Sigmoid colon (tissue), 4 donors: ENCODE measurements around the gene OTX1.

Experiments used
- EP300 ChIP-seq, 4 donors: sonication (generic); formaldehyde crosslinking; IDR thresholded peaks; one replicate each; pipeline ENCODE4 v1.6.1; 2017; ENCODE audit warnings: antibody characterized with exemption in 4 of 4
- POLR2A ChIP-seq, 2 donors: fragments of 450-650 bp; IDR thresholded peaks; one replicate each; pipeline ENCODE4 v1.6.1; 2016; ENCODE audit warnings: antibody characterized with exemption in 2 of 2, mild to moderate bottlenecking in 2 of 2, moderate library complexity in 2 of 2
- POLR2AphosphoS5 ChIP-seq, 4 donors: sonication (generic); formaldehyde crosslinking; IDR thresholded peaks; one replicate each; pipeline ENCODE4 v1.6.1; 2017; ENCODE audit warnings: antibody characterized with exemption in 4 of 4
- TF ChIP-seq, protein P1 (sequence below), 4 experiments: fragments of 450-650 bp in 3 of 4; fragments of 200-600 bp in 1 of 4; IDR thresholded peaks; one replicate each; pipeline ENCODE4 v1.5.1; 2016 to 2019; ENCODE audit warnings: antibody characterized with exemption in 4 of 4, mild to moderate bottlenecking in 3 of 4, moderate library complexity in 2 of 4

DNA sequence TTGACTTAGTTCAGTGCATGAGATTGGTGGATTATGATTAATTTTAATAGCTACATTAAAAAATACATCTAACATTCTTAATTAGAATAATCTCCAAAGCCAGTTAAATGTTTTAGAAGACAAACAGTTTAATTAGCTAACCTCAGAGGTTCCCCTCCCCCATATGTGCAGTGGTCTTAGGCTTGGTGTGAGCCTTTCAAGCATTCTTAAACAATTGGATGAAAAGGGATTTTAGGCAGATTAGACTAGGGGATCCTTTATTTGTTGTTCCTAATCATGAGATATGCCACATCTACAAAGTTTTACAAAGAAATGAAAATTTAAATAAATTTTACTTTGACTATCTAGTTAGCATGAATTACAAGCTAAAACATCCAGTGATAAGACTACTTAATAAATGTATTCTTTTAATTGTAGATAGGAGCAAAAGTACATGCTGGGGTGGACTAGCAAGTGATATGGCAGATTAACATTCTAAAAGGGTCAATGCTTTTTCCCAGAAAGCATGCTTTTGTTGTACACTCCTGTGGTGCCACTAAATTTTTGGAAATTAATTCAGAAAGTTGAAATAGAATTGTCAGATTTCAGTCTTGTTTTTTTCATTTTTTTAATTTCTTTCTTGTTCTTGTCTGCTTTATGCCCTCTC is 42.7 kb upstream of the OTX1 start:
- TF ChIP-seq EP300 (IDR thresholded peaks at IDR 0.05), result no peak
- TF ChIP-seq, protein P1, sequence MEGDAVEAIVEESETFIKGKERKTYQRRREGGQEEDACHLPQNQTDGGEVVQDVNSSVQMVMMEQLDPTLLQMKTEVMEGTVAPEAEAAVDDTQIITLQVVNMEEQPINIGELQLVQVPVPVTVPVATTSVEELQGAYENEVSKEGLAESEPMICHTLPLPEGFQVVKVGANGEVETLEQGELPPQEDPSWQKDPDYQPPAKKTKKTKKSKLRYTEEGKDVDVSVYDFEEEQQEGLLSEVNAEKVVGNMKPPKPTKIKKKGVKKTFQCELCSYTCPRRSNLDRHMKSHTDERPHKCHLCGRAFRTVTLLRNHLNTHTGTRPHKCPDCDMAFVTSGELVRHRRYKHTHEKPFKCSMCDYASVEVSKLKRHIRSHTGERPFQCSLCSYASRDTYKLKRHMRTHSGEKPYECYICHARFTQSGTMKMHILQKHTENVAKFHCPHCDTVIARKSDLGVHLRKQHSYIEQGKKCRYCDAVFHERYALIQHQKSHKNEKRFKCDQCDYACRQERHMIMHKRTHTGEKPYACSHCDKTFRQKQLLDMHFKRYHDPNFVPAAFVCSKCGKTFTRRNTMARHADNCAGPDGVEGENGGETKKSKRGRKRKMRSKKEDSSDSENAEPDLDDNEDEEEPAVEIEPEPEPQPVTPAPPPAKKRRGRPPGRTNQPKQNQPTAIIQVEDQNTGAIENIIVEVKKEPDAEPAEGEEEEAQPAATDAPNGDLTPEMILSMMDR (IDR thresholded peaks at IDR 0.05), result no peak
- no peak for TF ChIP-seq POLR2A (IDR thresholded peaks at IDR 0.05)
- TF ChIP-seq POLR2AphosphoS5 (IDR thresholded peaks at IDR 0.05), result no peak
